HG03558 (cell line): ENCODE results near the gene CFHR3.
"Not testable (repeated sequence)": the region's sequence is repeated elsewhere in the genome, so short reads cannot be mapped to it uniquely, and the experiment has no call there.

ENCODE experiments used
- ATAC-seq: cut with Tn5 transposase; IDR thresholded peaks from one replicate; pipeline ENCODE4 v1.9.1; 2021; ENCODE audit warnings: moderate number of reproducible peaks; ENCODE audit not compliant: unreplicated experiment; ENCODE audit errors: extremely low read depth

The CFHR3 gene

GRCh38 chr1:196774603-196775002 lies at the start of gene CFHR3:
Gene CFHR3 (plus strand): TSS chr1:196774840. CDS start chr1:196774887, 47 bp downstream.
- ATAC-seq: no peak

- ATAC-seq: no peak
Observed at GRCh38 chr1:196732526-196732925, 42.1 kb upstream of the CFHR3 start.

GRCh38 chr1:196733091-196733970 lies 41.3 kb upstream of the CFHR3 start:
- no peak for ATAC-seq

- ATAC-seq: no peak
Observed at GRCh38 chr1:196734006-196734405, 40.6 kb upstream of the CFHR3 start.

GRCh38 chr1:196734460-196734859 lies 40.2 kb upstream of the CFHR3 start:
- ATAC-seq: no peak

GRCh38 chr1:196738730-196739129 lies 35.9 kb upstream of the CFHR3 start:
- no peak for ATAC-seq

- ATAC-seq: not testable (repeated sequence)
Observed at GRCh38 chr1:196743244-196743643, 31.4 kb upstream of the CFHR3 start.

GRCh38 chr1:196765019-196765740 lies 9.5 kb upstream of the CFHR3 start:
- ATAC-seq: not testable (repeated sequence)

- ATAC-seq: not testable (repeated sequence)
Observed at GRCh38 chr1:196769823-196770222, 4.8 kb upstream of the CFHR3 start.

GRCh38 chr1:196773713-196774112 lies 927 bp upstream of the CFHR3 start:
- ATAC-seq: no peak

GRCh38 chr1:196774175-196774574 lies 465 bp upstream of the CFHR3 start:
- ATAC-seq: no peak

GRCh38 chr1:196777603-196778002 lies 3.0 kb downstream of the CFHR3 start:
- ATAC-seq: no peak

- ATAC-seq: no peak
Observed at GRCh38 chr1:196779093-196779492, 4.5 kb downstream of the CFHR3 start.

- not testable (repeated sequence) for ATAC-seq
Observed at GRCh38 chr1:196791252-196791651, 16.6 kb downstream of the CFHR3 start.

- ATAC-seq: not testable (repeated sequence)
Observed at GRCh38 chr1:196794103-196794502, 19.5 kb downstream of the CFHR3 start.

GRCh38 chr1:196797891-196798290 lies 23.3 kb downstream of the CFHR3 start:
- ATAC-seq: no peak

GRCh38 chr1:196801920-196802319 lies 27.3 kb downstream of the CFHR3 start:
- ATAC-seq: not testable (repeated sequence)

GRCh38 chr1:196808529-196809235 lies 34.0 kb downstream of the CFHR3 start:
- ATAC-seq: no peak

GRCh38 chr1:196817442-196817841 lies 42.8 kb downstream of the CFHR3 start:
- not testable (repeated sequence) for ATAC-seq

GRCh38 chr1:196819531-196819930 lies 44.9 kb downstream of the CFHR3 start, which contains the start of gene CFHR1:
Gene CFHR1 (plus strand): TSS chr1:196819731. CDS start chr1:196819845, 114 bp downstream.
- not testable (repeated sequence) for ATAC-seq
